ENCODE data around the gene SOAT2.
A peak's percentile ranks its signal among the peaks of the same experiment; 100 is the strongest.

SOAT2 gene

GRCh38 chr12:53070877-53071492 lies 32.3 kb upstream of the SOAT2 start:
- ChIA-PET CTCF (interaction anchor here (1.1 to 17.4 kb wide), 4 partner anchors 8 to 26 kb away, joined by 3 to 361 read pairs (median 5); partner anchors contain the start of genes IGFBP6, SOAT2 and SPRYD3), POLR2A (interaction anchor here (0.5 kb wide), 2 partner anchors 17 to 154 kb away, joined by 3 to 4 read pairs; no protein-coding TSS in a partner anchor)
- WGBS (ENCODE audit: insufficient coverage), result 95% methylated on average over 4 of the region's 7 CpGs
- Histone ChIP-seq H3K4me3 (ENCODE audit: control insufficient read depth in 1 of 7, extremely low read depth in 1 of 7, insufficient read depth in 4 of 7, low read depth in 2 of 7, low read length in 6 of 7) (no peak overlapping the region), H3K4me1 (ENCODE audit: control extremely low read depth in 1 of 4, control insufficient read depth in 4 of 4, insufficient read depth in 4 of 4, low read length in 3 of 4) (peaks cover 0 to 27% (median 8%) of the 10 kb centered on the region in 4 experiments), H3K27ac (ENCODE audit: insufficient read depth in 1 of 2, low read depth in 1 of 2, low read length in 2 of 2, poor library complexity in 1 of 2, severe bottlenecking in 2 of 2) (no peak overlapping the region), H3K9me3 (ENCODE audit: control extremely low read depth in 1 of 5, control insufficient read depth in 4 of 5, insufficient read depth in 2 of 5, low read depth in 1 of 5, low read length in 4 of 5) (no peaks in the 10 kb centered on the region), H3K27me3 (replicated peaks in 2 of 5; ENCODE audit: control insufficient read depth in 4 of 5, insufficient read depth in 5 of 5, low read length in 4 of 5) (no peaks in the 10 kb centered on the region), H3K36me3 (ENCODE audit: control insufficient read depth in 4 of 4, insufficient read depth in 4 of 4, low read length in 3 of 4) (peaks cover 2 to 50% (median 38%) of the 10 kb centered on the region in 4 experiments)
- DNase-seq, result peak in 1 of 3 donors; percentile 44

- POLR2A ChIA-PET, result interaction anchor here (0.5 to 0.6 kb wide), 3 partner anchors 16 to 155 kb away, joined by 3 to 4 read pairs (median 3); no protein-coding TSS in a partner anchor
- H3K27me3 ChIP-seq (replicated peaks in 2 of 5; ENCODE audit: control insufficient read depth in 4 of 5, insufficient read depth in 5 of 5, low read length in 4 of 5), result no peaks in the 10 kb centered on the region
- peaks cover 0 to 27% (median 8%) of the 10 kb centered on the region in 4 experiments for H3K4me1 ChIP-seq (ENCODE audit: control extremely low read depth in 1 of 4, control insufficient read depth in 4 of 4, insufficient read depth in 4 of 4, low read length in 3 of 4)
These were observed 31.4 kb upstream of the SOAT2 start for GRCh38 chr12:53071591-53072551.

GRCh38 chr12:53073881-53074280 lies 29.4 kb upstream of the SOAT2 start:
- peaks cover 0 to 46% (median 40%) of the 10 kb centered on the region in 4 experiments for H3K36me3 ChIP-seq (ENCODE audit: control insufficient read depth in 4 of 4, insufficient read depth in 4 of 4, low read length in 3 of 4)
- no peak overlapping the region for H3K4me3 ChIP-seq (ENCODE audit: control insufficient read depth in 1 of 7, extremely low read depth in 1 of 7, insufficient read depth in 4 of 7, low read depth in 2 of 7, low read length in 6 of 7)
- H3K27me3 ChIP-seq (replicated peaks in 2 of 5; ENCODE audit: control insufficient read depth in 4 of 5, insufficient read depth in 5 of 5, low read length in 4 of 5), result no peaks in the 10 kb centered on the region
- peaks cover 3 to 28% (median 16%) of the 10 kb centered on the region in 4 experiments for H3K4me1 ChIP-seq (ENCODE audit: control extremely low read depth in 1 of 4, control insufficient read depth in 4 of 4, insufficient read depth in 4 of 4, low read length in 3 of 4)
- H3K9me3 ChIP-seq (ENCODE audit: control extremely low read depth in 1 of 5, control insufficient read depth in 4 of 5, insufficient read depth in 2 of 5, low read depth in 1 of 5, low read length in 4 of 5), result no peaks in the 10 kb centered on the region
- 100% methylated on average over 2 of the region's 6 CpGs for WGBS (ENCODE audit: insufficient coverage)
- POLR2A ChIA-PET, result no interaction called here
- no peak for DNase-seq
- CTCF ChIA-PET, result interaction anchor here (0.6 to 17.4 kb wide), 4 partner anchors 9 to 46 kb away, joined by 3 to 361 read pairs (median 58); partner anchors contain the start of genes IGFBP6 and SOAT2
- no peak overlapping the region for H3K27ac ChIP-seq (ENCODE audit: insufficient read depth in 1 of 2, low read depth in 1 of 2, low read length in 2 of 2, poor library complexity in 1 of 2, severe bottlenecking in 2 of 2)

More at GRCh38 chr12:53071591-53072551, 31.4 kb upstream of the SOAT2 start:
- Histone ChIP-seq H3K27ac (ENCODE audit: insufficient read depth in 1 of 2, low read depth in 1 of 2, low read length in 2 of 2, poor library complexity in 1 of 2, severe bottlenecking in 2 of 2) (no peak overlapping the region), H3K9me3 (ENCODE audit: control extremely low read depth in 1 of 5, control insufficient read depth in 4 of 5, insufficient read depth in 2 of 5, low read depth in 1 of 5, low read length in 4 of 5) (no peaks in the 10 kb centered on the region), H3K36me3 (ENCODE audit: control insufficient read depth in 4 of 4, insufficient read depth in 4 of 4, low read length in 3 of 4) (peaks cover 0 to 57% (median 42%) of the 10 kb centered on the region in 4 experiments), H3K4me3 (ENCODE audit: control insufficient read depth in 1 of 7, extremely low read depth in 1 of 7, insufficient read depth in 4 of 7, low read depth in 2 of 7, low read length in 6 of 7) (no peak overlapping the region)
- CTCF ChIA-PET, result interaction anchor here (0.6 to 17.4 kb wide), 4 partner anchors 14 to 138 kb away, joined by 3 to 361 read pairs (median 5); partner anchors contain the start of genes IGFBP6 and SOAT2
- no peak for DNase-seq
- WGBS (ENCODE audit: insufficient coverage), result 89% methylated on average over 9 of the region's 11 CpGs

GRCh38 chr12:53074283-53074998 lies 28.8 kb upstream of the SOAT2 start:
- DNase-seq, result no peak
- H3K9me3 ChIP-seq (ENCODE audit: control extremely low read depth in 1 of 5, control insufficient read depth in 4 of 5, insufficient read depth in 2 of 5, low read depth in 1 of 5, low read length in 4 of 5), result no peaks in the 10 kb centered on the region
- H3K36me3 ChIP-seq (ENCODE audit: control insufficient read depth in 4 of 4, insufficient read depth in 4 of 4, low read length in 3 of 4), result peaks cover 0 to 44% (median 39%) of the 10 kb centered on the region in 4 experiments
- WGBS (ENCODE audit: insufficient coverage), result 98% methylated on average over 8 of the region's 11 CpGs
- no peaks in the 10 kb centered on the region for H3K27me3 ChIP-seq (replicated peaks in 2 of 5; ENCODE audit: control insufficient read depth in 4 of 5, insufficient read depth in 5 of 5, low read length in 4 of 5)
- H3K27ac ChIP-seq (ENCODE audit: insufficient read depth in 1 of 2, low read depth in 1 of 2, low read length in 2 of 2, poor library complexity in 1 of 2, severe bottlenecking in 2 of 2), result no peak overlapping the region
- CTCF ChIA-PET, result interaction anchor here (0.6 to 17.4 kb wide), 3 partner anchors 9 to 46 kb away, joined by 3 to 361 read pairs (median 113); partner anchors contain the start of genes IGFBP6 and SOAT2
- H3K4me3 ChIP-seq (ENCODE audit: control insufficient read depth in 1 of 7, extremely low read depth in 1 of 7, insufficient read depth in 4 of 7, low read depth in 2 of 7, low read length in 6 of 7), result no peak overlapping the region
- POLR2A ChIA-PET, result no interaction called here
- peaks cover 3 to 28% (median 17%) of the 10 kb centered on the region in 4 experiments for H3K4me1 ChIP-seq (ENCODE audit: control extremely low read depth in 1 of 4, control insufficient read depth in 4 of 4, insufficient read depth in 4 of 4, low read length in 3 of 4)

GRCh38 chr12:53074999-53075370 lies 28.3 kb upstream of the SOAT2 start:
- Histone ChIP-seq H3K27ac (ENCODE audit: insufficient read depth in 1 of 2, low read depth in 1 of 2, low read length in 2 of 2, poor library complexity in 1 of 2, severe bottlenecking in 2 of 2) (no peak overlapping the region), H3K36me3 (ENCODE audit: control insufficient read depth in 4 of 4, insufficient read depth in 4 of 4, low read length in 3 of 4) (peaks cover 0 to 43% (median 38%) of the 10 kb centered on the region in 4 experiments), H3K4me3 (ENCODE audit: control insufficient read depth in 1 of 7, extremely low read depth in 1 of 7, insufficient read depth in 4 of 7, low read depth in 2 of 7, low read length in 6 of 7) (no peak overlapping the region), H3K4me1 (ENCODE audit: control extremely low read depth in 1 of 4, control insufficient read depth in 4 of 4, insufficient read depth in 4 of 4, low read length in 3 of 4) (peaks cover 3 to 34% (median 20%) of the 10 kb centered on the region in 4 experiments), H3K27me3 (replicated peaks in 2 of 5; ENCODE audit: control insufficient read depth in 4 of 5, insufficient read depth in 5 of 5, low read length in 4 of 5) (no peaks in the 10 kb centered on the region), H3K9me3 (ENCODE audit: control extremely low read depth in 1 of 5, control insufficient read depth in 4 of 5, insufficient read depth in 2 of 5, low read depth in 1 of 5, low read length in 4 of 5) (no peaks in the 10 kb centered on the region)
- CTCF ChIA-PET, result interaction anchor here (0.9 to 17.4 kb wide), 5 partner anchors 10 to 27 kb away, joined by 3 to 361 read pairs (median 10); partner anchors contain the start of genes IGFBP6 and SOAT2
- POLR2A ChIA-PET, result no interaction called here
- DNase-seq, result no peak
- WGBS (ENCODE audit: insufficient coverage), result 100% methylated on average over 3 of the region's 3 CpGs

GRCh38 chr12:53076461-53076860 lies 26.8 kb upstream of the SOAT2 start:
- CTCF ChIA-PET, result interaction anchor here (0.6 to 17.4 kb wide), 6 partner anchors 8 to 119 kb away, joined by 3 to 361 read pairs (median 8); partner anchors contain the start of genes IGFBP6 and SOAT2
- H3K36me3 ChIP-seq (ENCODE audit: control insufficient read depth in 4 of 4, insufficient read depth in 4 of 4, low read length in 3 of 4), result peaks cover 0 to 36% (median 31%) of the 10 kb centered on the region in 4 experiments
- no peak overlapping the region for H3K4me3 ChIP-seq (ENCODE audit: control insufficient read depth in 1 of 7, extremely low read depth in 1 of 7, insufficient read depth in 4 of 7, low read depth in 2 of 7, low read length in 6 of 7)
- H3K9me3 ChIP-seq (ENCODE audit: control extremely low read depth in 1 of 5, control insufficient read depth in 4 of 5, insufficient read depth in 2 of 5, low read depth in 1 of 5, low read length in 4 of 5), result no peaks in the 10 kb centered on the region
- POLR2A ChIA-PET, result no interaction called here
- 100% methylated on average over 2 of the region's 3 CpGs for WGBS (ENCODE audit: insufficient coverage)
- H3K27me3 ChIP-seq (replicated peaks in 2 of 5; ENCODE audit: control insufficient read depth in 4 of 5, insufficient read depth in 5 of 5, low read length in 4 of 5), result no peaks in the 10 kb centered on the region
- no peak for DNase-seq
- peaks cover 3 to 33% (median 18%) of the 10 kb centered on the region in 4 experiments for H3K4me1 ChIP-seq (ENCODE audit: control extremely low read depth in 1 of 4, control insufficient read depth in 4 of 4, insufficient read depth in 4 of 4, low read length in 3 of 4)
- no peak overlapping the region for H3K27ac ChIP-seq (ENCODE audit: insufficient read depth in 1 of 2, low read depth in 1 of 2, low read length in 2 of 2, poor library complexity in 1 of 2, severe bottlenecking in 2 of 2)

Measured in common myeloid progenitor, CD34-positive (primary cell).